ENCODE results near the gene PPARGC1A.

DNA sequence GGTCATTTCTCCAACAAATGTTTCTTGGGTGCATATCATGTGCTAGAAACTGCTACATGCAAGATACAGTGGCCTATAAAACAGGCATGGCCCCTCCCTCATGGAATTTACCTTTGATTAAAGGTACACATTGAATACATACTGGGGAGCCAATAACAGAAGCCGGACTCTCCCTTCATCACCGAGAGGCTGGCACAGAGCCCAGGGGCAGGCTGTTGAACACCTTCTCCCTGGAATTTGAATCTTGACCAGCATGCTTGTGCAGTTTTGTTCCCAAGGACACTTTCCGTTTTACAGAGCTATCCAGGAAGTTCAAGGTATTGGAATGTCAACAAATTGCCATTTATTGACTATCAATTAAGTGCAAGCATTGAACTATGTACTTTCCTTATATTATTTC is 33.2 kb downstream of the PPARGC1A start:
- TF ChIP-seq, protein P1, sequence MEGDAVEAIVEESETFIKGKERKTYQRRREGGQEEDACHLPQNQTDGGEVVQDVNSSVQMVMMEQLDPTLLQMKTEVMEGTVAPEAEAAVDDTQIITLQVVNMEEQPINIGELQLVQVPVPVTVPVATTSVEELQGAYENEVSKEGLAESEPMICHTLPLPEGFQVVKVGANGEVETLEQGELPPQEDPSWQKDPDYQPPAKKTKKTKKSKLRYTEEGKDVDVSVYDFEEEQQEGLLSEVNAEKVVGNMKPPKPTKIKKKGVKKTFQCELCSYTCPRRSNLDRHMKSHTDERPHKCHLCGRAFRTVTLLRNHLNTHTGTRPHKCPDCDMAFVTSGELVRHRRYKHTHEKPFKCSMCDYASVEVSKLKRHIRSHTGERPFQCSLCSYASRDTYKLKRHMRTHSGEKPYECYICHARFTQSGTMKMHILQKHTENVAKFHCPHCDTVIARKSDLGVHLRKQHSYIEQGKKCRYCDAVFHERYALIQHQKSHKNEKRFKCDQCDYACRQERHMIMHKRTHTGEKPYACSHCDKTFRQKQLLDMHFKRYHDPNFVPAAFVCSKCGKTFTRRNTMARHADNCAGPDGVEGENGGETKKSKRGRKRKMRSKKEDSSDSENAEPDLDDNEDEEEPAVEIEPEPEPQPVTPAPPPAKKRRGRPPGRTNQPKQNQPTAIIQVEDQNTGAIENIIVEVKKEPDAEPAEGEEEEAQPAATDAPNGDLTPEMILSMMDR (IDR thresholded peaks at IDR 0.05; ENCODE audit: poor library complexity), result no peak
- TF ChIP-seq EZH2 (IDR thresholded peaks at IDR 0.05; ENCODE audit: borderline replicate concordance), result no peak
